Epithelial cell of proximal tubule (primary cell): ENCODE measurements around the gene BLTP3B. TPM values are rescaled to one million over a fixed set of nuclear protein-coding genes. Genes with fewer than 3 reads are reported as not detected.

Experiments
- DNase-seq: peaks from one replicate; pipeline ENCODE4 v3.0.0-alpha.2; 2011; ENCODE audit warnings: low read depth
- H3K4me3 ChIP-seq: 2 replicates; pipeline ENCODE4 v1.5.1; 2011; ENCODE audit warnings: low read depth, mild to moderate bottlenecking, low read length
- total RNA-seq: library from RNA; depleted of rRNA; stranded (reverse); fragments of >200 nt; gene quantifications from 2 replicates; pipeline ENCODE4 v1.2.3, GENCODE V29; 2015
- TF ChIP-seq, protein P1 (sequence below): conservative IDR thresholded peaks from 2 replicates; pipeline ENCODE4 v1.5.1; 2012; ENCODE audit warnings: low read depth, mild to moderate bottlenecking, low read length

Gene BLTP3B
- total RNA-seq, 1 donor from 2014 or later, result 10.0 TPM

DNA sequence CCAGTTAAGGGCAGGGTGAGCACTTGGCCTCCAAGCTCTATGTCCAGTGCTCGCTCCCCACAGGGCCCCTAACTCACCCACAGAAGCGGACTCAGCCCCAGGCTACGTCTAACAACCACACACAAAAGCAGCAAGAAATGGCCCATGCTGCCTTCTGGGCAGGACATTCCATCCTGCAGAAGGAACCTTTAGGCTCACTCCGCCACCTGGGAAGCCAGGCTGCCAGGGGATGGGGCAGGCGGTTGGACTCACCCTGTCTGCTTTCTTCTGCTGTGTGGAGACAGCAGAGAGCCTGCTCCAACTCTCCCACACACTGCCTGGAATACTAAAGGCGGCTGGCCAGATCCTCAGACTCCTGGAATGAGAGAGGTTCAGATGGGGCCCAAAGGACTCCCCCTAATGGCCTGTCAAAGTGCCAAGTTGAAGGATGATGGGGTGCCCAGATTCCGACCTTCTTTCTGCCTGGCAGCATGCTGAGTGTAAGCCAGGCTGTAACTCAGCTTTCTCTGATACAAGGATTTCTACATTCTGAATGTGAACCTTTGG is 27.7 kb upstream of the BLTP3B start:
- H3K4me3 ChIP-seq, result no peak overlapping the region
- TF ChIP-seq, protein P1, sequence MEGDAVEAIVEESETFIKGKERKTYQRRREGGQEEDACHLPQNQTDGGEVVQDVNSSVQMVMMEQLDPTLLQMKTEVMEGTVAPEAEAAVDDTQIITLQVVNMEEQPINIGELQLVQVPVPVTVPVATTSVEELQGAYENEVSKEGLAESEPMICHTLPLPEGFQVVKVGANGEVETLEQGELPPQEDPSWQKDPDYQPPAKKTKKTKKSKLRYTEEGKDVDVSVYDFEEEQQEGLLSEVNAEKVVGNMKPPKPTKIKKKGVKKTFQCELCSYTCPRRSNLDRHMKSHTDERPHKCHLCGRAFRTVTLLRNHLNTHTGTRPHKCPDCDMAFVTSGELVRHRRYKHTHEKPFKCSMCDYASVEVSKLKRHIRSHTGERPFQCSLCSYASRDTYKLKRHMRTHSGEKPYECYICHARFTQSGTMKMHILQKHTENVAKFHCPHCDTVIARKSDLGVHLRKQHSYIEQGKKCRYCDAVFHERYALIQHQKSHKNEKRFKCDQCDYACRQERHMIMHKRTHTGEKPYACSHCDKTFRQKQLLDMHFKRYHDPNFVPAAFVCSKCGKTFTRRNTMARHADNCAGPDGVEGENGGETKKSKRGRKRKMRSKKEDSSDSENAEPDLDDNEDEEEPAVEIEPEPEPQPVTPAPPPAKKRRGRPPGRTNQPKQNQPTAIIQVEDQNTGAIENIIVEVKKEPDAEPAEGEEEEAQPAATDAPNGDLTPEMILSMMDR, result no peak
- no peak for DNase-seq

DNA sequence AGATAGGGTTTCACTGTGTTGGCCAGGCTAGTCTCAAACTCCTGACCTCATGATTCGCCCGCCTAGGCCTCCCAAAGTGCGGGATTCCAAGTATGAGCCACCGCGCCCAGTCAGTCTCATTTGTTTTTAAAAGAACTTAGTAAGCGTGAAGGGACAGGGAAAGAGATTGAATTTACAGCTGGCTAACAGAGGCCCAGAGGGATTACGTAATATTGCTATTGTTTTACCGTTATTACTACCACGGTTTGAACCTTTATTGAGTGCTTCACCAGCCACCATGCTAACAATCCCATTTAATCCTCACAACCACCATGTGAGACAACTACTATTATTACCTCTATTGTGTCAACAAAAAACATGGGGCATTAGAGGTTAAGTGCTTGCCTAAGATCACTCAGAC is 26.7 kb upstream of the BLTP3B start:
- TF ChIP-seq, protein P1, result no peak
- no peak for DNase-seq

DNA sequence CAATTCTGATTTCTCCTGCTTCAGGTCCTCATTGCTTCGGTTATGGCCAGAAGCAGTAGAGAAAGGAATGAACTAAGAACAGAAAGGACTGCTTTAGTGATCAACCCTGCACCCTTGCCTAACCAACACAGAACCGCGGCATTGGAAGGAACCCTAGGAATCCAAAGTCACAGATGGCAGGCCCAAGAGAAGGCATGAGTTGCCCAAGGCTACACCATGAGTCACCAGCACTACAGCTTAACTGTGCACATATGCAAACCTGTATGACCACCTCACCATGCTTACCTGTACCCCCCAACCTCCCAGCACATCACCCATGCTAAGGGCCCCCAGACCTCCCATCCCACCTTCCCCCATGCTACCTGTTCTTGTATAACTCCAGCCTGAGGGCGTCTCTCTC is 25.9 kb upstream of the BLTP3B start:
- DNase-seq, result no peak
- TF ChIP-seq, protein P1, result no peak
- H3K4me3 ChIP-seq, result no peak overlapping the region

More for the DNA sequence above, 26.7 kb upstream of the BLTP3B start:
- H3K4me3 ChIP-seq, result no peak overlapping the region

DNA sequence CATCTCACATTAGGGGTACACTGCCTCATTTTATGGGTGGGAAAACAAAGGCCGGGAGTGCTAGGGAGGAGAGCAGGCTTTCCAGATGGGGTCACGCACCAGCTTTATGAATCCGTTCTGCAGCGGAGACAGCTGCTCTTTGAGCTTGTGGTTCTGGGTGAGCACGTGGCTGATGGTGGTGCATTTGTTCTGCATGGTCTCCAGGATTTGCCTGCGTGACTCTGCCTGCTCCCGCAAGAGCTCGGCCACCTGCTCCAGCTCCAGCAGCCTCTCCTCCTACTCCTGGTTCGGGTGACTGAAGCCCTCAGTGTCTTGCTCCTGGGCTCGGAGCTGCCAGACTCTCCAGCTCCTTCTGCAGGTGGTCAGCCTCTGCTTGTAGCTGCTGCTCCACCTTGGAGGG is 23.6 kb upstream of the BLTP3B start:
- H3K4me3 ChIP-seq, result no peak overlapping the region
- TF ChIP-seq, protein P1, result no peak
- no peak for DNase-seq

DNA sequence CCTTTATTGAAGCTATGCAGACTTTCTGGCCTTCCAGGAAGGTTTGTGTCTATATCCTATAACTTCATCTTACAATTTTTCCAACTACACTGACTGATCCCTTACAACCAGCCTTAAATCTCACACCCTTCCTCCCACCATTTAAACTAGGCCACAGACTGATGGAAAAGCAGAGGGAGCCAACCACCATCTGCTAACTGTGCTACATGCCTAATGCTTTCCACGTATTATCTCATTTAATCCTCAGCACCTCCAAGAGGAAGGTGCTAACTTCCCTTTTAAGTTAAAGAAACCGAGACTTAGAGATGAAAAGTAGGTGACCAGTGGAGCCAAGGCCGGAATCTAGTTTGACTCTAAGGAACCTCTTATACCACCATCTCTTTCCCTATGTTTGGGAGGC is 22.7 kb upstream of the BLTP3B start:
- H3K4me3 ChIP-seq, result no peak overlapping the region
- TF ChIP-seq, protein P1, result no peak
- DNase-seq, result no peak

DNA sequence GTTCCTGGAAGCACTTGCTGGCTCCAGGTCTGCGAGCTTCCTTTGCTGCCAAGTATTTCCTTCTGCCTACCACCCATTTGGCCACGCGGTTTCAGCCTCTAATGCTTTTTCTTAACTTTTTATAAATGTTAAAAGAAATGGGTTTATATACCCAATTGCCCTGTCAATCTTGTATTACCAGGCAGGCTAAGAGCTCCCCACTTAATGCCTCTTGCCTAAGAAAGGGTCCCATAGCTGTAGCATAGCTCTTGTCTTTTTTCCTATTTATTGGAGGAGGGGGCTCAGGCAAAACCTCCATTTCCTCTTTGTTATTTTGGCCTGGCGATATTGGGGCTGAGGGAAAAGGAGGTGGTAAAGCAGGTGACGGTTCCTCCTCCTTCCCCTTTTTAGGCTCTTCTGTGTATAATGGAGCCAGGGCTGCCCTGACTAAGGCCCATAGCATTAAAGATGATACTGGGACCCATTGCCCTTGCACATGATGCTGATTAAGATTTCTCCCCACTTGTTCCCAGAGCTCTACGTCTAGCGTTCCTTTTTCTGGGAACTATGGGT is 21.6 kb upstream of the BLTP3B start:
- H3K4me3 ChIP-seq, result peak overlapping the region; percentile 38
- TF ChIP-seq, protein P1, result no peak
- no peak for DNase-seq

DNA sequence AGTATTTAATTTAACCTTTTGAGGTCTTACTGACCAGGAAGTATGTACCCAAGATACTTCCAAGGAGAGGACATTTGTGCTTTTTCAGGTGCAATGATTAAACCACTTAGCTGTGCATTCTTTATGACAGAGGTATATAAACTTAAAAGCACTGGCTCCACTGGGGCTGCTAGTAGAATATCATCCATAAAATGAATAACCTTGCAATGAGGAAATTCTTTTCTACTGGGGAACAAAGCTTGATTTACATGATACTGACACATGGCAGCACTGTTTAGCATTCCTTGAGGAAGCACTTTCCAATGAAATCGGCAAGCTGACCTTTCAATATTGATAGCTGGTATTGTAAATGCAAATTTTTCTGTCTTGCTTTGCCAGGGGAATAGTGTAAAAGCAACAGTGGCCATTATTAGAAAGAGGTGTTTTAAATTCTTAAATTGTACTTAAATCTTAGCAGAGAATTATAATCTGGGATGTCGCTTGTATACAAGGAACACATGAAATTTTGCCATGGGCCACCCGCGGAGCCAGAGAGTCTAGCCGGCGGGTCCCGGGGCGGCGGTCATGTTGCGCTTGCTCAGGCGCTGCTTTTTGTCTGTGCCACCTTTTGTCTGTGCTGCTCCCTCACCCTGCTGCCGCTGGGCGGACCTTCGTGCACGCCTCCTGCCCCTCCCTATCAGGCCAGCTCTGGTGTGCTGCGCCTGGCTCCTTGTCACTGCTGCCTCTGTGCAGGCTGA is 20.9 kb upstream of the BLTP3B start:
- H3K4me3 ChIP-seq, result peak overlapping the region; percentile 38
- DNase-seq, result no peak

More for the DNA sequence above, 20.9 kb upstream of the BLTP3B start:
- TF ChIP-seq, protein P1, result peak; percentile 22
